Measurements from ENCODE around the gene COL9A3. TPM values are rescaled to one million over a fixed set of nuclear protein-coding genes. Genes with fewer than 3 reads are reported as not detected.

Gene COL9A3
- total RNA-seq, 1 donor = not detected

DNA sequence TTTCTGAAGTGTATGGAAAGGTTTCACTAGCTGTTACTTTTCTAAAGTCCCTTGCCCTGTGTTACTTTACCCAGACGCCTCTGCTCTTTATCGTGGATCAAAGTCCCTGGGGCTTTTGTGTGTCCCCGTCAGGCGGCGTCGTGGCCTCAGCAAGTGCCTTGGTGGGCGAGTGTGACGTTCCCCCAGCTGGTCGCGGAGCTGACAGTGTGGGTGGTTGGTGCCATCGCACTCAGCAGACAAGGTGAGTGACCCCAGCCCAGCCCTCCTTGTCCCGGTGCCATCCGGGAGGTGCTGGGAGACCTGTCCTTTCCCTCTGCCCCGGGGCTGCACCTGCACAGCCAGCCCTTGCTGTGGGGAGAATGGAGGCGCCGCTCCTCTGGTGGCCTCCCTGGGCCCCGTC lies 72.1 kb downstream of the COL9A3 start:
- H3K4me1 ChIP-seq (ENCODE audit: insufficient read depth, low read length) = peaks cover 17% of the 10 kb centered on the region
- no peak overlapping the region for H3K4me3 ChIP-seq (ENCODE audit: insufficient read depth, low read length)
- no peaks in the 10 kb centered on the region for H3K27me3 ChIP-seq (ENCODE audit: insufficient read depth, low read length)
- H3K9me3 ChIP-seq (ENCODE audit: low read depth, low read length) = no peaks in the 10 kb centered on the region
- TF ChIP-seq, protein P1, sequence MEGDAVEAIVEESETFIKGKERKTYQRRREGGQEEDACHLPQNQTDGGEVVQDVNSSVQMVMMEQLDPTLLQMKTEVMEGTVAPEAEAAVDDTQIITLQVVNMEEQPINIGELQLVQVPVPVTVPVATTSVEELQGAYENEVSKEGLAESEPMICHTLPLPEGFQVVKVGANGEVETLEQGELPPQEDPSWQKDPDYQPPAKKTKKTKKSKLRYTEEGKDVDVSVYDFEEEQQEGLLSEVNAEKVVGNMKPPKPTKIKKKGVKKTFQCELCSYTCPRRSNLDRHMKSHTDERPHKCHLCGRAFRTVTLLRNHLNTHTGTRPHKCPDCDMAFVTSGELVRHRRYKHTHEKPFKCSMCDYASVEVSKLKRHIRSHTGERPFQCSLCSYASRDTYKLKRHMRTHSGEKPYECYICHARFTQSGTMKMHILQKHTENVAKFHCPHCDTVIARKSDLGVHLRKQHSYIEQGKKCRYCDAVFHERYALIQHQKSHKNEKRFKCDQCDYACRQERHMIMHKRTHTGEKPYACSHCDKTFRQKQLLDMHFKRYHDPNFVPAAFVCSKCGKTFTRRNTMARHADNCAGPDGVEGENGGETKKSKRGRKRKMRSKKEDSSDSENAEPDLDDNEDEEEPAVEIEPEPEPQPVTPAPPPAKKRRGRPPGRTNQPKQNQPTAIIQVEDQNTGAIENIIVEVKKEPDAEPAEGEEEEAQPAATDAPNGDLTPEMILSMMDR (IDR thresholded peaks at IDR 0.05; ENCODE audit: extremely low read depth, low read depth, low read length) = no peak
- peak; percentile 22 for DNase-seq (ENCODE audit: insufficient read length, low spot score, missing footprints)
- H4K20me1 ChIP-seq (ENCODE audit: insufficient read depth, low read length) = peaks cover 13% of the 10 kb centered on the region
- H3K79me2 ChIP-seq (ENCODE audit: insufficient read depth, low read length) = peaks cover 3% of the 10 kb centered on the region
- no peak overlapping the region for H2AFZ ChIP-seq (ENCODE audit: low read length)
- no peak overlapping the region for H3K4me2 ChIP-seq (ENCODE audit: insufficient read depth, low read length)
- H3K27ac ChIP-seq (ENCODE audit: low read depth, low read length) = no peak overlapping the region
- peaks cover 71% of the 10 kb centered on the region for H3K36me3 ChIP-seq (ENCODE audit: insufficient read depth, low read length)

DNA sequence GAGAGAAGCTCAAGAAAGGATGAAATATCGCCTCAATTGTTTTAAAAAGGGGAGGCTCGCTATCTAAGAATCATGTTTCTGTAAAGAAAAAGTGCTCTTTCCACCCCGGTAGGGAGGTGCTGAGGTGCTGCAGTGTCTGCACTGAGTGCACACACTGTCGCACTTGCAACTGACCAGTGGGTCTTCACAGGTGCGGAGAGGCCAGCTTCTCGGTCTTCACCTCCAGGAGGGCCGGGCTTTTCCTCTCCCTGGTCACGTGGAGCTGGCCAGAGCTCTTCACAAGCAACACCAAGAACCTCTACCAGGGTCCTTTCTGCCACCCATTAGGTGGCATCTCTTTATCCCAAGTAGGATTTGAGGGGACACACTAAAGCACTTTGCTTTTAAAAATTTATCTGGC lies 72.6 kb downstream of the COL9A3 start:
- Histone ChIP-seq H3K27me3 (ENCODE audit: insufficient read depth, low read length) (no peaks in the 10 kb centered on the region), H3K79me2 (ENCODE audit: insufficient read depth, low read length) (peaks cover 3% of the 10 kb centered on the region), H4K20me1 (ENCODE audit: insufficient read depth, low read length) (peaks cover 13% of the 10 kb centered on the region), H2AFZ (ENCODE audit: low read length) (no peak overlapping the region), H3K4me1 (ENCODE audit: insufficient read depth, low read length) (peaks cover 17% of the 10 kb centered on the region), H3K4me2 (ENCODE audit: insufficient read depth, low read length) (no peak overlapping the region), H3K9me3 (ENCODE audit: low read depth, low read length) (no peaks in the 10 kb centered on the region), H3K36me3 (ENCODE audit: insufficient read depth, low read length) (peaks cover 76% of the 10 kb centered on the region), H3K4me3 (ENCODE audit: insufficient read depth, low read length) (no peak overlapping the region), H3K27ac (ENCODE audit: low read depth, low read length) (no peak overlapping the region)
- DNase-seq (ENCODE audit: insufficient read length, low spot score, missing footprints) = peak; percentile 64
- TF ChIP-seq, protein P1 (IDR thresholded peaks at IDR 0.05; ENCODE audit: extremely low read depth, low read depth, low read length) = no peak

DNA sequence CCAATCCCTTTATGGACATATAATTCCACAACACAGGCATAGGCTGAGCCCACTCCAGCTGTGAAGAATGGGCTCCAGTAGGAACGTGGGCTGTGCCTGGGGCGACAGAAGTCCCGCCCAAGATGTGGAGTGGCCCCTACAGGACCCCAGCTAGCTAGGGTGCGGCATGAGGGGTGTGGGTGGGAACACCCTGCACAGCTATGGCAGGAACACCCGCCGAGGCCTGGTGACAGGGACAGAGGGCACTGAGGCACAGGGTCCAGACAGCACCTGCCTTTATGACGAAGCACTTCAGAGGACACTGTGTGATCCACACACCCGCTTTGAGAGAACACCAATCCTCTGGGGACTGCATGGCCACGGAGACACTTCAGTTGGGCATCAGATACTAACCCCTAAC lies 73.0 kb downstream of the COL9A3 start:
- Histone ChIP-seq H3K36me3 (ENCODE audit: insufficient read depth, low read length) (peaks cover 81% of the 10 kb centered on the region), H2AFZ (ENCODE audit: low read length) (no peak overlapping the region), H4K20me1 (ENCODE audit: insufficient read depth, low read length) (peaks cover 13% of the 10 kb centered on the region)

DNA sequence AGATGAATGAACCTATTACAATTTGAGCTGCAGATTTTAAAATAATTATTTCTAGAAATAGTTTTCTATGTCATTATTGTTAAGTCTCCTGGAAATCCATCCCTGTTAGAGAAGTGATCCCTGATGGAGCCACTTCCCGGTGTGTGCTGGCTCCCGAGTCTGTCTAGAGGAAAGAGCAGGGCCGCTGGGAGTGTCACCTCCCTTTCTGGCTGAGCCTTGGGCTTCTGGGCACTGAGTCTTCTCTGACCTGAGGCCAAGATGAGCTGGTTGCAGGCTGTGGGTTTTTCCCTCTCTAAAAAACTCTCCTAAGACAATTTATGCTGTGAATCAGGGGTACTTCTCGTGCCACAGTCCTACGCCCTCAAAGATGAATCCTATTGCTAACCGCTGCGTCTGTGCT lies 73.6 kb downstream of the COL9A3 start:
- no peak overlapping the region for H2AFZ ChIP-seq (ENCODE audit: low read length)
- H3K9me3 ChIP-seq (ENCODE audit: low read depth, low read length) = no peaks in the 10 kb centered on the region
- H3K4me1 ChIP-seq (ENCODE audit: insufficient read depth, low read length) = peaks cover 17% of the 10 kb centered on the region
- DNase-seq (ENCODE audit: insufficient read length, low spot score, missing footprints) = peak; percentile 46
- peaks cover 86% of the 10 kb centered on the region for H3K36me3 ChIP-seq (ENCODE audit: insufficient read depth, low read length)
- H3K27ac ChIP-seq (ENCODE audit: low read depth, low read length) = no peak overlapping the region
- H3K4me2 ChIP-seq (ENCODE audit: insufficient read depth, low read length) = no peak overlapping the region
- no peak overlapping the region for H3K4me3 ChIP-seq (ENCODE audit: insufficient read depth, low read length)
- TF ChIP-seq, protein P1 (IDR thresholded peaks at IDR 0.05; ENCODE audit: extremely low read depth, low read depth, low read length) = no peak
- H4K20me1 ChIP-seq (ENCODE audit: insufficient read depth, low read length) = peaks cover 11% of the 10 kb centered on the region
- no peaks in the 10 kb centered on the region for H3K27me3 ChIP-seq (ENCODE audit: insufficient read depth, low read length)
- peaks cover 3% of the 10 kb centered on the region for H3K79me2 ChIP-seq (ENCODE audit: insufficient read depth, low read length)

More for the DNA sequence above, 73.0 kb downstream of the COL9A3 start:
- H3K9me3 ChIP-seq (ENCODE audit: low read depth, low read length) = no peaks in the 10 kb centered on the region
- no peak overlapping the region for H3K27ac ChIP-seq (ENCODE audit: low read depth, low read length)
- peak; percentile 4 for DNase-seq (ENCODE audit: insufficient read length, low spot score, missing footprints)
- H3K27me3 ChIP-seq (ENCODE audit: insufficient read depth, low read length) = no peaks in the 10 kb centered on the region
- peaks cover 17% of the 10 kb centered on the region for H3K4me1 ChIP-seq (ENCODE audit: insufficient read depth, low read length)
- no peak overlapping the region for H3K4me2 ChIP-seq (ENCODE audit: insufficient read depth, low read length)
- TF ChIP-seq, protein P1 (IDR thresholded peaks at IDR 0.05; ENCODE audit: extremely low read depth, low read depth, low read length) = no peak
- H3K4me3 ChIP-seq (ENCODE audit: insufficient read depth, low read length) = no peak overlapping the region
- peaks cover 3% of the 10 kb centered on the region for H3K79me2 ChIP-seq (ENCODE audit: insufficient read depth, low read length)

Small RNAs within 50 kb of the gene (small RNA-seq; reads per million reads assigned to genes)
- gene DPH3P1 = not detected

Other genes with a start within 250 kb of the COL9A3 start
- gene SLCO4A1, start 174.5 kb upstream of the COL9A3 start, total RNA-seq = under 0.01 TPM in 1 of 2 replicates, not detected in the other
- gene NTSR1, start 108.2 kb upstream of the COL9A3 start, total RNA-seq = not detected in 2 replicates
- gene MRGBP, start 20.6 kb upstream of the COL9A3 start, total RNA-seq = 14.1 and 15.2 TPM in 2 replicates
- 32.4 and 39.1 TPM in 2 replicates for gene OGFR, start 12.2 kb upstream of the COL9A3 start, total RNA-seq
- 13.0 TPM in 2 replicates for gene TCFL5, start 44.8 kb downstream of the COL9A3 start, total RNA-seq
- gene DIDO1, start 109.5 kb downstream of the COL9A3 start, total RNA-seq = 44.8 and 46.3 TPM in 2 replicates
- gene GID8, start 121.1 kb downstream of the COL9A3 start, total RNA-seq = 34.4 and 37.1 TPM in 2 replicates
- 5.6 and 6.5 TPM in 2 replicates for gene SLC17A9, start 135.7 kb downstream of the COL9A3 start, total RNA-seq
- not detected in 2 replicates for gene BHLHE23, start 189.9 kb downstream of the COL9A3 start, total RNA-seq